ENCODE measurements around the gene PTPRT.

DNA sequence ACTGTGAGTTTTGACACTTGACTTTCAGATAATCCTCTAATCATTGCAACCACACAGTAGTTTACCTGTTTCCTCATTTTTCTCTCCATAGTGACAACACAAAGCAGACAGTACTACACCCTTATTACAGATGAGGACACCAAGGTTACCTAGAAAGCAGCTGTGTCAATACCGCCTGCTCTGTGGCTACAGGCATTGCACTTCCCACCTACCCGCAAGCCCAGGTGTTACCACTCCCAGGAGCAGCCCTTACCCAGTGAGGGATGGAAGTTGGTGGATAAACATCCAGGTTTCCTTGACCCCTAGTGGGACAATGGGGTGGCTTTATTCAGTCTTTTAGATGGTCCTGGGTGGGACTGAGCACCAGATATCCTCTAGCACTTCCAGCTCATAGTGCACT, 503.6 kb downstream of the PTPRT start:
- no peak for TF ChIP-seq POLR2A (IDR thresholded peaks at IDR 0.05)
- TF ChIP-seq, protein P1, sequence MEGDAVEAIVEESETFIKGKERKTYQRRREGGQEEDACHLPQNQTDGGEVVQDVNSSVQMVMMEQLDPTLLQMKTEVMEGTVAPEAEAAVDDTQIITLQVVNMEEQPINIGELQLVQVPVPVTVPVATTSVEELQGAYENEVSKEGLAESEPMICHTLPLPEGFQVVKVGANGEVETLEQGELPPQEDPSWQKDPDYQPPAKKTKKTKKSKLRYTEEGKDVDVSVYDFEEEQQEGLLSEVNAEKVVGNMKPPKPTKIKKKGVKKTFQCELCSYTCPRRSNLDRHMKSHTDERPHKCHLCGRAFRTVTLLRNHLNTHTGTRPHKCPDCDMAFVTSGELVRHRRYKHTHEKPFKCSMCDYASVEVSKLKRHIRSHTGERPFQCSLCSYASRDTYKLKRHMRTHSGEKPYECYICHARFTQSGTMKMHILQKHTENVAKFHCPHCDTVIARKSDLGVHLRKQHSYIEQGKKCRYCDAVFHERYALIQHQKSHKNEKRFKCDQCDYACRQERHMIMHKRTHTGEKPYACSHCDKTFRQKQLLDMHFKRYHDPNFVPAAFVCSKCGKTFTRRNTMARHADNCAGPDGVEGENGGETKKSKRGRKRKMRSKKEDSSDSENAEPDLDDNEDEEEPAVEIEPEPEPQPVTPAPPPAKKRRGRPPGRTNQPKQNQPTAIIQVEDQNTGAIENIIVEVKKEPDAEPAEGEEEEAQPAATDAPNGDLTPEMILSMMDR (IDR thresholded peaks at IDR 0.05), result no peak

Measured in uterus (tissue), 2 donors.